Testis (tissue), 2 donors: Measurements from ENCODE around the gene NDST4.

Source experiments
- CTCF ChIP-seq, 3 experiments: fragments of 450-650 bp in 2 of 3; fragments of 200-600 bp in 1 of 3; sonication (generic) in 1 of 3; IDR thresholded peaks; one replicate each; pipeline ENCODE4 v1.5.1; 2016 to 2019; ENCODE audit warnings: antibody characterized with exemption in 3 of 3, mild to moderate bottlenecking in 2 of 3, moderate library complexity in 1 of 3
- POLR2A ChIP-seq: fragments of 450-650 bp; IDR thresholded peaks from one replicate; pipeline ENCODE4 v1.6.1; 2017; ENCODE audit warnings: antibody characterized with exemption, mild to moderate bottlenecking, moderate library complexity

DNA sequence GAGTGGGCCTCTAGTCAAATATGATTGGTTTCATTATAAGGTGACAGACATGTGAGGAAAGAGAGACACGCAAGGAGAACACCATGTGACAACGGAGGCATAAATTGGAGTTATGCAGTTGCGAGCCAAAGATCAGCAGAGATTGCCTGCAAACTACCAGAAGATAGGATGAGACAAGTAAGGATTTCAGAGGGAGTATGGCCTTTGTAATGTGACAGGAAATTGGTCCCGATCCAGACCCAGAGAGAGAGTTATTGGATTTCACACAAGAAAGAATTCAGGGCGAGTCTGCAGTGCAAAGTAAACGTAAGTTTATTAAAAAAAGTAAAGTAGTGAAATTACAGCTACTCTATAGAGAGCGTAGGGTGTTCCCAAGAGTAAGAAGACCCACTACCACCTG lies 35.7 kb upstream of the NDST4 start:
- no peak for TF ChIP-seq CTCF (IDR thresholded peaks at IDR 0.05)
- TF ChIP-seq POLR2A: no peak
